GM19025 (cell line): ENCODE data around the gene MAFG.
A peak's percentile ranks its signal among the peaks of the same experiment; 100 is the strongest.

Experiments
- ATAC-seq: cut with Tn5 transposase; IDR thresholded peaks from one replicate; pipeline ENCODE4 v1.9.1; 2021; ENCODE audit warnings: mild to moderate bottlenecking, low read depth, moderate library complexity; ENCODE audit not compliant: unreplicated experiment

MAFG gene

DNA sequence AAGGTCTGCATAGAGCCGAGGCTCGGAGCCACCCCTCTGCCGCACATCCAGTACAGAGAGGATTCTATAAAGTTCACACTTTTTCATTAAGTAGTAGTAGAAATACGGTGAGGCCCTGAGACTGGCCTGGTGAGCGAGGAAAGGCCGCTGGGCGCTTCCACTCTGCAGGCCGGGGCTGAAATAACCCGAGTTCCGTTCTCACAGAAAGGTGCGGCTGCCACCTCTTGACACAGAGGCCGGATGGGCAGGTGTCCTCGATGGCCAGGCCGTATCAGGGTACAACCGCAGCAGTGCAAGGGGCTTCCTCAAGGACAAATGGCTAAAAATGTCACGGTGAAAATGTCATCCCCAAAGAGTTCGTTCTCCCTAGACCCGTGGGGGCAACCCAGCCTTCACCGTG lies 15.6 kb downstream of the MAFG start:
- ATAC-seq: no peak

GRCh38 chr17:81911277-81911961 lies 16.1 kb downstream of the MAFG start, which contains the start of gene PCYT2:
PCYT2 (minus strand) TSS chr17:81911399; CDS start chr17:81911355, 44 bp downstream.
- peak; percentile 65 for ATAC-seq

- peak; percentile 40 for ATAC-seq
Measured at GRCh38 chr17:81910840-81911276, 16.7 kb downstream of the MAFG start.

DNA sequence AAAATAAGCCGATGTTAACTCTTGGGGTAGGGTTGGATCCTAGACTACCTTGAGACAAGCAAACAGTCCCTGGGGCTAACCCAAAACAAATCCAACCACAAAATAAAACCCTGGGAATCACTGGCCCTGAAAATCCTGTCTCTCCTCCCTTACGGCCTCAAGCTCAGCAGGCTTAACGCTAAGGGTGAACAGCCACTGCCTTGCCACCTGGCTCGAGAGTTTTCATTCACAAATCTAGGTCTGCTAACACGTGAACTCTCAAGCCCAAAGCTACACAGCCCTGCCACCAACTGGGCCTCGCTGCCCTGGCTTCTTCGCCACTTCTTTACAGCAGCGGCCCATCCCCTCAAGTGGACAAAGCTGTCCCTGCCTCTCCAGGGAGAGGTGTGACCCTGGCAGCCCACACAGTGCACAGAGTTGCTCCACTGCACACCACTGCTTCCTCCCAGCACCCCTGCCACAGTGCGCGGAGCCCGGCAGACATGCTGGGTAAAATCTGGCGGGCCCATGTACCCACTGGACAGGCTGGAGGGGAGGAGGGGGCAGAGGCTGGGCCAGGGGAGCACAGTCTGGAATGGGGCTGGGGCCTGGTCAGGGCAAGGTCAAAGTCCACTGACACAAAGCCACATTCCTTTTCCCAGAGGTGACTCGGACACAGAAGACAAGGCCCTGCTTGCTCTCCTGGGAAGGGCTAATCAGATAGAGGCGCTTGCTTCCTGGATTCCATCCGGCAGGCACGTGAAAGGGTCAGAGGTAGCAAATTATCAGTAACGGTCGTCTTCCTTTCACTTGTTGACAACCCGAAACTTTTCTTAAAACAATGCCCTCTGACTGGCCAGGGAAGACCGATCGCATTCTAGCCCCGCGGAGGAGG lies 17.3 kb downstream of the MAFG start:
- ATAC-seq: no peak

- no peak for ATAC-seq
Measured at GRCh38 chr17:81909231-81909630, 18.3 kb downstream of the MAFG start.

DNA sequence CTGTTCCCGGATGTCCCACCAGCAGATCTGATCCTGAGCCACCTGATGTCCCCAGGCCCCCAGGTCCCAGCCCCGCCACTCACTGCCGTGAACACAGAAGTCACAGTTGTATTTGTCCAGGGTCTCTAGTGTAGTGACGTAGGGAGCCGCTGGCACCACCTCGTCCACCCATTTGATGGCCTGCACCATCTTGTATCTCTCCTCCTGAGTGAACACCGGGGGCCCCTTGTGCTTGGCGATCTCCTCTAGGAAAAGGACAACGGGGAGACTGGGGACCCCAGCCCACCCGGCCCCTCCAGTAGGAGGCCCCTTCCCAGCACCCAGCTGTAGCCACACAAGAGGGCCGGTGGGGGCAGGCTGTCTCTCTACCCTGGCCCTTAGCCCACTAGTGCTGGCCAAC lies 18.7 kb downstream of the MAFG start:
- no peak for ATAC-seq

DNA sequence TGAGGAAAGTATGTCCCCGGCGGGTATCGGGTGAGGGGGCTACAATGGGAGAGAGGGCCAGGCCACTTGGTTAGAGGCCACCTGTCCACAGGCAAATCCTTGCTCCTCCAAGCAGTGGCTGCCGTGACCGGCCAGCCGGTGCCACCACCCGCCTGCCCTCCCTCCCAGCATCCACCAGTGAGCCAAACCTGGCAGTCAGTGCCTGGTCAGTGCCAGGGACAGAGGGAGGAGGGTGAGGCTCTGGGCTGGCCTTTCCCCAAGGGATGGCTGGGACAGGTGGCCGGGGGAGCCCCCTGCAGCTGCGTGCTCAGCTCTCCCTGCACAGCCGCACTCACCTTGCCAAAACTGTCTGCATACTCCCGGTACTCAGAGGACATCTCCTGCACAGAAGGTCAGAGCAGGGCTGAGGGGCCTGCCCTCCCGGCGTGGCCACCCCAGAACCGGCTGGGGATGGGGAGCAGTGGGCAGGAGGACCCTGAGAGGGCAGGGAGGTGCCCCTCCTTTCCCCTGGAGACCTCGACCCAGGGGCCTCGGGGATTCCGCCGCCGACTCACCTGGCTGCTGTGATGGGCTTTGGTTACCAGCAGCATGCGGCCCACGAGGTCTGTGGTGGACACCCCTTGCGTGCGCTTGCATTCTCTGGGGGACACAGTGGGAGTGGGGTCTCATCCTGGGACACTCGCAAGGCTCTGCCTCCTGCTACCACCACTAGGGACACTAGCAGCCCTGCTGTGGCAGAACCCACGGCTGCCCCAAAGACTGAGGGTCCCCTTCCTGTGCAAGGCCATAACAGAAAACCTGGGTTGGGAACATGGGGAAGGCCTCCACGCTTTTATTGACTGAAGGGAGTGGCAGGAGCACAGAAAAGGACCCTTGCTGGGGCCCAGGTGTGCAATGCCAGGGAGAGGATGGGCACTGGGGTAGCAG lies 20.1 kb downstream of the MAFG start:
- ATAC-seq: no peak

GRCh38 chr17:81906476-81907218 lies 20.9 kb downstream of the MAFG start:
- no peak for ATAC-seq

DNA sequence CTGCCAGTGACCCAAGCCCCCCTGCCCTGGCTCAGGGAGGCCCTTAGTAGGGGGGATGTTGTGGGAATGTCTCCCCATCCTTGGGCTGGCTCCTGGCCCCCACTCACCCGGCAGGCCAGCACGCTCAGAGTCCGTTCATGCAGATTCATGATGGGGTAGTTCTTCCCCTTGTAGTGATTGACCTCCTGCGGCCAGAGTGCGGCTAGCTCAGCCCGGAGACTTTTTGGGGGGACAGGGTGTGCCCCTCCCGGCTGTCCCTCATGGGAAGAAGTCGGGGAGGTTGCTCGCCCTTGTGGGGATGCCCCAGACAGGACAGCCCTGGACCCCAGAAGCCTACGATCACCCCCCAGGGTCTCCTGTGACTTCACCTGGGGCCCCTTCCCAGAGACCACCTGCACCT lies 21.5 kb downstream of the MAFG start:
- no peak for ATAC-seq

DNA sequence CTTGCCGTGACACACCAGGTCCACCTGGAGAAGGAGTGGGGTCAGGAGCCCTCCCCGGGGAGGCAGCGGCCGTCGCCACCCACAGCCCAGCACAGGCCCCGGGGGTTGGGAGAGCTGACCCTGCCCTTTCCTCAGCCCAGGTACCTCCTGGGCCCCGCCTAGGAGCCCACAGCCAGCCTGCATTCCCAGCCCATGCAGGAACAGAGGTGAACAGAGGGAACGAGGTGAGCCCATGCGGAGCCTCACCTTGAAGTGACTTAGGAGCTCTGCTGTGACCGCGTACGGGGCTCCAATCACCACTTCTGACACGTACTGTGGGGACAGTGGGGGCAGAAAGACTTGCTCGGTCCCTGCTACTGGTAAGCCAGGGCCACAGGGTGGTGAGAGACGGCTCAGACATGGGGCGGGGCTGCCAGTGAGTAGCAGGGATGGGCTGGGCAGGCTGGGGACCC lies 22.1 kb downstream of the MAFG start:
- ATAC-seq: no peak

GRCh38 chr17:81904600-81905423 lies 22.7 kb downstream of the MAFG start:
- no peak for ATAC-seq

- no peak for ATAC-seq
Measured at GRCh38 chr17:81903896-81904599, 23.5 kb downstream of the MAFG start.

DNA sequence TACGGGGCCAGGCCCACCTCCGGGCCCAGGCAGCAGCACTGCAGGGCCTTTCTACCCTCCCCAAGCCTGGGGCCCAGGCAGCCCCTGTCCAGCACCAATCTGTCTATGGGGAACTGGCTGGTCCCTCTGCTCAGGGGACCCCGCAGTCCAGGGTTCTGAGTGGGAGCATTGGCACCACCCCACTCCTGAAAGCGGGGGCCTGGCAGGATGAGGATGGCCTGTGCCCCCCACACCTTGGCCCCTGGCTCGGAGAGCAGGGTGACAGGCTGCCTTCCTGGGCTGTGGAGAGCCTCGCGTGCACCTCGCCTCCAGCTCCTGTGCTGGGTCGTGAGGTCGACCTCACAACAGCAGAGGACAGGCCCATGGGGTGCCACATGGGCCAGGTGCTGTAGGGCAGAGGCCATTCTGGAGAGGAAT lies 24.1 kb downstream of the MAFG start:
- no peak for ATAC-seq

DNA sequence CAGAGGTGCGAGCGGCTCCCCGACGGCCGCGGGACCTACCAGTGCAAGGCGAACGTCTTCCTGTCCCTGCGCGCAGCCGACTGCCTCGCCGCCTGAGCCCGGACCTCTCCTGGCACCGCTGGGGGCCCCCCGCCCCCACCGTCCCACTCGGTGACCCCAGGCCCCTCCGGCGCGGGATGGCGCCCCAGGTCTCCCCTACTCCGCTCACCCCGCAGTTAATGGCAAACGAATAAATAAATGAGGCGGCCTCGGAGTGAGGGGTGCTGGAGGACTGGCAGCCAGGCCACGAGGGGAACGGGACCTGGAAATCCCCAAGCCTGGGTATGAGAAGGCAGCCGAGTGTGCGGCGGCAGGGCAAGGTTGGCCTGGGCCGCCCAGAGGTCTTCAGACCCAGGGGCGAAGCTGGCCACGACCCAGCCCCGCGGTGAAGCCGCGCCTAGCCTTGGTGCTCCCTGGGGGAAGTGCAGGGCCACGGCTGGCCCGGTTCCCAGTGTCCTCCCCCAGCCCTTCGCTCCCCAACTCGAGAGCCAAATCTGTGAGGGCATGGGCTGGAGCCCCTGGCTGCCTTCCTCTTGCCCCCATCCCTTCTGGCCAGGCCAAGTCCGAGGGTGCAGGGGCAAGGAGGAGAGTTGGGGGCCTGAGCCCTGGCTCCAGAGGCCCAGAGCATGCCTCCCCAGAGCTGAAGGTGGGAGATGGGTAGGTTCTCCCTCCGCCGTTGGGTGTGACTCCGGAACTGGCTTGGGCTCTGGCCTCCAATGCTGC lies 24.7 kb downstream of the MAFG start:
- no peak for ATAC-seq

DNA sequence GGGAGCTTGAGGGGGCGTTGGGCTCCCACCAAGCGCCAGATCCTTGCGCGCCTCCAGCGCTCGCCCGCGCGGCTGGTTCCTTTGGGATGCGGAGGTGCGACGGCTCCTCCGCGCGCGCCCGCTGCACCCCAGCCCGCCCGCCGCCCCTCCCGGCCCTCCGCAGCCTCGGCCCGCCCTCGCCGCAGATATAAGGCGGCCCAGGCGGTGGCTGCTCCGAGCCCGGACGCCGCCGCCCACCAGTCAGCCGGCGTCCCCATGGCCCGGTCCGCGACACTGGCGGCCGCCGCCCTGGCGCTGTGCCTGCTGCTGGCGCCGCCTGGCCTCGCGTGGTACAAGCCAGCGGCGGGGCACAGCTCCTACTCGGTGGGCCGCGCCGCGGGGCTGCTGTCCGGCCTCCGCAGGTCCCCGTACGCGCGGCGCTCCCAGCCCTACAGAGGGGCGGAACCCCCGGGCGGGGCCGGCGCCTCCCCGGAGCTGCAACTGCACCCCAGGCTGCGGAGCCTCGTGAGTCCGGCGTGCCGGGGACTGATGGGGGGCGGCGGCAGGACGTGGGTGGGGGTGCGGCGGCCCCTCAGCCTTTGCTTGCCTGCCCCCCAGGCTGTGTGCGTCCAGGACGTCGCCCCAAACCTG lies 25.4 kb downstream of the MAFG start, which contains the start of gene NPB:
Gene NPB, plus strand, starts transcription at position 216 of the 630 bp plus-strand sequence. Its CDS starts 40 bp downstream, at position 256.
- no peak for ATAC-seq

- no peak for ATAC-seq
Measured at GRCh38 chr17:81901167-81902022, 26.1 kb downstream of the MAFG start.
